GM18526 (cell line): ENCODE results near the gene GZMM.

Source experiments
- POLR2A ChIP-seq: IDR thresholded peaks from 3 replicates; pipeline ENCODE4 v1.6.1; 2011; ENCODE audit not compliant: insufficient read length; ENCODE audit errors: extremely low read depth

The GZMM gene

DNA sequence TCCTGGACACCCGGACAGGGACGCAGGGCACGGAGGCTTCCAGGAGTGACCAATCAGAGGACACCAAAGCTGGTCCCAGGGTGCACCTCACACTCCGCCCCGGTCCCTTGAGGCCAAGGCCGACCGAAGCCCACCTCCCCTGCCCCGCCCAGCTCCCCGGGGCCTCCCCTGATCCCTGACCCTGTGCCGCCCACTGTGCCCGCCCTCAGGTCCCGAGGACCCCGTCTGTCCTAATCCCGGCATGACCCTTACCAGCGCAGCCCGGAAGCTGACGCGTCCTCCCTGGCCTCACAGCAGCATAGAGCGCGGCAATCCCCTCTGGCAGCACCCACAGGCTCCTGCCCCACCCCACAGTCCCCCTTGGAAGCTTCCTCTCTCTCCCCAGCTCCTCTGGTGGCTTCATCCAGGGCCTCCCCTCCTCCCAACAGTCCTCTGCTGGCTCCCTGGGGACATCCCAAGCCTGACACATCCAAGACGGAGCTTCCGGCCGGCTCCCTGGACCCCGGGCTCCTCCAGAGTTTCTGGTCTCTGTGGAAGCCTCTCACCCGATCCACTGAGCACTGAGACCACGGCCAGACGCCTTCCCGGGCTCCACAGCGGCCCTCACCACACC is 19.7 kb upstream of the GZMM start:
- no peak for TF ChIP-seq POLR2A

DNA sequence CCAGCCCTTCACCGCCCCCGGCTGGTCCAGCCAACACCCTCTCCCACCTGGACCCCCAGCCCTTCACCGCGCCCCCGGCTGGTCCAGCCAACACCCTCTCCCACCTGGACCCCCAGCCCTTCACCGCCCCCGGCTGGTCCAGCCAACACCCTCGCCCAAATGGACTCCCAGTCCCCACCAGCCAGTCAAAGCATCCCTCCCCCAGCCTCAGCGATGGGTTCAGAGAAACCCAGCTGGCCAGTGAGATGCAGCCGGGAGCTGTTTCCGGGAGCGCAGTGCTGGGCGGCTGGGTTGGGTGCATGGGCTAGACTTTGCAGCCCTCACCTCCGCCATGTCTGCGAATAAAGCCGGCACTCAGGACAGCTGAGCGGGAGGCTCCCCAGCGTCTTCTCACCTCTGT is 18.8 kb upstream of the GZMM start:
- no peak for TF ChIP-seq POLR2A

DNA sequence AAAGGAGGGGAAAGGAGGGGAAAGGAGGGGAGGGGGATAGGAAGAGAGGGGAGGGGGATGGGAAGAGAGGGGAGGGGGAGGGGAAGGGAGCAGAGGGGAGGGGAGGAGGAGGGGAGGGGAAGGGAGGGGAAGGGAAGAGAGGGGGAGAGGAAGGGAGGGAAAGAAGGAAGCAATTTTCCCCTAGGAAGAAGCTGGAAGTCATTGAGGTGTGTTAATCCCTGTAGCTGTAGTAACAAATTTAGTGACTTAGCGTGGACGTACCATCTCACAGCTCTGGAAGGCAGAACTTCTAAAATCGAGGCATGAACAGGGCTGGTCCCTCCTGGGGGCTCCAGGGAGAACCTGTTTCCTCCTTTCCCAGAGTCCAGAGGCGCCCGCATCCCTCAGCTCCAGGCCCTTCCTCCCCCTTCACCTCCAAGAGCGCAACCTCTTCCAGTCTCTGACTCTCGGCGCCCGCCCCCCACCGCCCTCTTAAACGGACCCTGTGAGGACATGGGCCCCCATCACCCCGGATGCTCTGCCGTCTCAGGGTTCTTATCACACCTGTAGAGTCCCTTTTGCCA is 17.9 kb upstream of the GZMM start:
- TF ChIP-seq POLR2A: no peak

DNA sequence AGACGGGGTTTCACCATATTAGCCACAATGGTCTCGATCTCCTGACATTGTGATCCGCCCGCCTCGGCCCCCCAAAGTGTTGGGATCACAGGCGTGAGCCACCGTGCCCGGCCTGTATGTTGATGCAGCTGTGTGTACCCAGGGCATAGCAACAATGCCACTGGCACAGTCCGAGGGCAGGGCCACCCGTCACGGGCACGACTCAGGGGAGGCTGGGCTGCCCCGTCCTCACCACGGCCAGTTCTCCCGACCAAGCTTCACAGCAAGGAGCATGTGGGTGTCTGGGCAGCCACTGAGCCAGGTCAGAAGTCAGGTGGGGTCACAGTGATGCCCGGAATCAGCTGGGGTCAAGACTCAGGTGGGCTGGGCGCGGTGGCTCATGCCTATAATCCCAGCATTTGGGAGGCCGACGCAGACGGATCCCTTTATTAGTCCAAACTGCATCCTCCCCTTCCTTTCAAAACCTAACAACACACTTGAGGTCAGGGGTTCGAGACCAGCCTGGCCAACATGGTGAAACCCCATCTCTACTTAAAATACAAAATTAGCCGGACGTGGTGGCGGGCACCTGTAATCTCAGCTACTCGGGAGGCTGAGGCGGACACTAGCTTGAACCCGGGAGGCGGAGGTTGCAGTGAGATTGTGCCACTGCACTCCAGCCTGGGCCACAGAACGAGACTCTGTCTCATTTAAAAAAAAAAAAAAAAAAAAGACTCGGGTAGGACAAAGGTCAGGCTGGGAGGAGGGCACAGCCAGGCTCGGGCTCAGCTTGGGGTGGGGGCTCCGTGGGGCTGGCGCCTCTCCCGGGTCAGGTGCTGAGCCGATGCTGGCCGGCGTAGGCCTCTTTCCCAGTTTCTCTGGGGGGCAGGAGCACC is 13.5 kb upstream of the GZMM start:
- TF ChIP-seq POLR2A: no peak

DNA sequence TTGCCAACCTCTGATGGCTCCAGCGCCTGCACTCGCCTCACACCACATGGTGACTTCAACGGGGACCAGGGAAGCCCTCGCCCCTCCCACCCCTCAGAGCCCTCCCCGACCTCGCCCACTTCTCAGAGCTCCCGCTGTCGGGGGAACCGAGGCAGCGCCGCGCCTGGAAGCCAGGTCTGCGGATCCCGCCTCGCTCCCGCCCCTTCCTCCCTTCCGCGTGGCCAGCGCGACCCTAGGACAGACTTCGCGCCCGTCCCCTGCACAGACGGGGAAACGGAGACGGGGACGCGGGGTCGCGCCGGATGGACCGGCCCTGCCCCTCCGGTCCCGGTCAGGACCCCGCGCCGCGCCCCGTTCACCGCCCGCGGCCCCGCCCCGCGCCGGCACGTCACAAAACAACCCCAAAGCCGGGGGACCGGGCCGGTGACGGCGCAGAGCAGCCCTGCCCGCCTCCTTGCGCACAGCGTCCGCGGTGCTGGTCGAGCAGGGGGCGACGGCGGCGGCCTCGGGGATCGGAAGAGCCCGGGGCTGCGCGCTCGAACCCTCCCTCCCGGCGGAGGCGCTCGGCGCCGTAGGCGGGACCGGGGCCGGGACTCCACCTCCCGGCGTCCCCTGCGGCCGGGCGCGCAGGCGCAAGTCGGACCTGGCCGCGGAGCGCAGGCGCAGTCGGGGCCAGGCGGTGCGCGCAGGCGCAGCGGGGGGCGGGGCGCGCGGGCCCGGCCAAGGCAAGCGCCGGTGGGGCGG is 12.7 kb upstream of the GZMM start:
- no peak for TF ChIP-seq POLR2A

DNA sequence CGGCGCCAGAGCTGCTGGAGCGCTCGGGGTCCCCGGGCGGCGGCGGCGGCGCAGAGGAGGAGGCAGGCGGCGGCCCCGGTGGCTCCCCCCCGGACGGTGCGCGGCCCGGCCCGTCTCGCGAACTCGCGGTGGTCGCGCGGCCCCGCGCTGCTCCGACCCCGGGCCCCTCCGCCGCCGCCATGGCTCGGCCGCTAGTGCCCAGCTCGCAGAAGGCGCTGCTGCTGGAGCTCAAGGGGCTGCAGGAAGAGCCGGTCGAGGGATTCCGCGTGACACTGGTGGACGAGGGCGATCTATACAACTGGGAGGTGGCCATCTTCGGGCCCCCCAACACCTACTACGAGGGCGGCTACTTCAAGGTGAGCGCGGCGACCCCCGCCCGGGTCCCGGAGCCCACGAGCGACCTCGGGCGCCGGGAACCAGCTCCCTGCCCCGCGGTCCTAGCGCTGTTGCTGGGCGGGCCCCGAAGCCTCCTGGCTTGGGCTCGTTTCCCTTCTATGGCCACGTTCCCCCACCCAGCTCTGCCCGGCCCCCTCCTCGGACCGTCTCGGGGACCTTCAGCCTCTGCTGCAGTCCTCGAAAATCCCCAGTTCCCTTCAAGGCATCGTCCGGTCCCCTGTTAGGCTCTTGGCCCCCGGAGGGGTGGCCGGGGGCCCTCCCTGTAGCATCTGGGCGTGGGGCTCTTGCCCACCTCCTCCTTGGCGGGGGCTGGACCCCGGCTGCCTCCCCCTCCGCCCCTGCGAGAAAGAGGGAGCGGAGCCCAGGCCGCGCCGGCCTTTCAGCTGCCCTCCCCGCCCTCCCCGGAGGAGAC is 11.9 kb upstream of the GZMM start, which contains the start of gene CDC34:
Gene CDC34 (plus strand): TSS at position 8 of the 808 bp plus-strand sequence. CDS start 172 bp downstream, at position 180.
- TF ChIP-seq POLR2A: peak; percentile 73

DNA sequence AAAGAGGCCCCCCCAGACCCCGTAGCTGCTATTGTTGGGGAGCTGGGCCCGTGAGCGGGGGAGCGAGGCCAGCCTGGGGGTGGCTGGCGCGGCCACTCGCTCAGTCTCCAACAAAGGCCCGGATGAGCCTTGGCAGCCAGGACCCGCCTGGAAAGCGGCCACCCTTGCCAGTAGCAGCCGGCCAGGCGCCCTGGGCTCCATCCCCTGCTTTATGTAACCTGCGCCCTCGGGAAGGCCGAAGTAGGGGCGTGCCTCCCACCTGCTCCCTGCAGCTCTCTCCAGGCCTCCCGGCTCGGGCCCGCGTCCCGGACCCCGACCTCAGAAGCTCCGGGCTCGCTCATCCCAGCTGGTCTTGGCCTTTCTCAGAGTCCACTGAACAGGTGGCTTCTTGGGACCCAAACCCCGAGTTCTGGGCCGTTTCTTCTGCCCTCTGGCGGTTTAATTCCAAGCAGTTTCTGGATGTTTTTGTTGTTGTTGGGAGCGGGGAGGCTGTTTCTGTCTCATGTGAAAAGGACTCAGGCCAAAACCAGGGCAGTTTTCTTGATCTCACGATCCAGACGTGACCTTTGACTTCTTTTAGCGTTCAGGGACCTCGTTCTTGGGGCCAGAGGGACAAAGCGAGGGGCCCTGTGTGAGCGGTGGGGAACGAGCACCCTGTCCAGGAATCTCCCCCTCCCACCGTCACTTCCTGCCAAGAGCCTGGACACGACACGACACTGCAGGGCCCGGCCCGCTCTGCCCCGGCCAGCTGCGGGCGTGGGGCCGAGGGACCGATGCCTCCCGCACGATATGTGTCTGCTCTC is 11.1 kb upstream of the GZMM start:
- no peak for TF ChIP-seq POLR2A

DNA sequence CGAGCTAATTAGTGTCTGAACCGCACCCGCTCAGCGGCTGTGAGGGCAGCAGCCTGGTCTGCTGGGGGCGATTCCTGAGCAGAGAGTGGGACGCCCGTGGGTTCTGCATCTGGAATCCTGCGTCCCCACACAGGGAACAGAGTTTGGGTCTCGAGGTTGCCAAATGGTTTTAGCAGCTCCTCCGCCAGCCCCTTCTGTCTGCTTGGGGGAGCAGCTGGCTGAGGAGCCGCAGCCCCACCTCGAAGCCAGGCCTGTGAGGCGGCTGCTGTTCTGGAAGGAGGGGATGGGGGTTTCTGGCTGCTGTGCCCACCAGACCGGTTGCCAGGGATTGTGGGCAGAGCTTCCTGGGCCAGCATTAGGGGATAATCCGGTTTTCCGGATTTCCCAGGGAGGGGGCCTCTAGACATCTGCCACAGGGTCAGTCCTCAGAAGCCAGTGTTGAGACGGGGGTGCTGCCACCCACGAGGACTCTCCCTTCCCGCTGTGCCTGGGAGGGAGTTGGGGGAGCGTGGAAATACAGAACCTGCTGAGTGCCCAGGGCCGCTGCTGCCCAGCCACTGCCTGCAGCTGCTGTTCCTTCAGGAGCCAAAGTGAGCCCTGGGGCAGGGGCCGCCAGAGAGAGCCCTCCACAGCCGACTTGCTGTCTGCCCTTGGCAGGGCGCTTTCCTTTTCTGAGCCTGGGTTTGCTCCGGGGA is 10.3 kb upstream of the GZMM start:
- TF ChIP-seq POLR2A: no peak

DNA sequence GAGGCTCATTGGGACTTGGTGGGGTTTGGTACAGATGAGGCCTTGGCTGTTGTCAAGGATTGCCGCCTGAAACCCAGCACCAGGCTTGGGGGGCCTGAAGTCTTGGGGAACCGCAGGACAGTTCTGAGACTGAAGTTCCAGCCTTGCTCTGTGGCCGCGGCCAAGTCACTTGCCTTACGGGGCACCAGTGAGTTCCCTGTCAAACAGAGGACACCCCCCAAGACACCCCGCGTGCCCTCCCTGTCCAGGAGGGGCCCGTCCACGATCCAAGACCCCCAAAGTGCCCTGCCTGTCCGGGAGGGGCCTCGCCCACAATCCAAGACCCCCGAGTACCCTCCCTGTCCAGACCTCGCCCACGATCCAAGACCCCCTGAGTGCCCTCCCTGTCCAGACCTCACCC is 9.8 kb upstream of the GZMM start:
- TF ChIP-seq POLR2A: no peak

DNA sequence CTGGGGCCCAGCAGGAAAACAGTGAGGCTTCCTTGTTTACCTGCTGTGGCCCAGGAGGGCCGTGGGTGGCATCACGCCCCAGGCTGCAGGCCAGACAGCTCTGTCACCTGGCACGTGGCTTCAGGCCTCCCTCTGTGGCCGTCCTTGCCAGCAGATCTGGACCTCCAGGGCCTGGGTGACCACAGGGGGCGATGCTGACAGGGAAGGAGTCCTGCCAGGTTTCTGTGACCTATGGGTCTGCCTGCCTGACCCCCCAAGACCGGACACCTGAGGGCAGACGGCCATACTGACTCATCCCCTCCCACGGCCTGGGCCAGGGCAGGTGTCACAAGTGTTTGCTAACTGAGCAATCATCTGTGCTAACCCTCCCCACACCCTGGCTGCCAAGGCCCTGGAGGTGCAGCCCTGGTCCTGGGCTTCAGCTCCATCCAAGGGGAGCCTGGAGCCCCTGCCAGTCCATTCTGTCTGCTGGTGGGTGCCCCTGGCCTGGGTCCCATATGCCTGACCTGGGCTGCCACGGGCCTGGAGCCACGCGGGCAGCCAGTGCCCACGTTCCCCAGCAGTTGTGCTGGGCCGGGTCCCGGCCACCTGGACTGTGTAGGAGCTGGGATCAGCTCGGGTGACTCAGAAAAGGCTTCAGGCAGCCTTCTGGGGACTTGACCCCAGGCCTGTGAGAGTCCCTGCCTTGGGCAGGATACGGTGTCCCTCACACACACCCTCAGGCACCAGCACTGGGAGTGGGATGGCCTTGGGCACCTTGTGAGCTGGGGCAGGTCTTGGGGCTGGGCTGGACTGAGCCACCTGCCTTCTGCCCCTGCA is 8.6 kb upstream of the GZMM start:
- TF ChIP-seq POLR2A: no peak

DNA sequence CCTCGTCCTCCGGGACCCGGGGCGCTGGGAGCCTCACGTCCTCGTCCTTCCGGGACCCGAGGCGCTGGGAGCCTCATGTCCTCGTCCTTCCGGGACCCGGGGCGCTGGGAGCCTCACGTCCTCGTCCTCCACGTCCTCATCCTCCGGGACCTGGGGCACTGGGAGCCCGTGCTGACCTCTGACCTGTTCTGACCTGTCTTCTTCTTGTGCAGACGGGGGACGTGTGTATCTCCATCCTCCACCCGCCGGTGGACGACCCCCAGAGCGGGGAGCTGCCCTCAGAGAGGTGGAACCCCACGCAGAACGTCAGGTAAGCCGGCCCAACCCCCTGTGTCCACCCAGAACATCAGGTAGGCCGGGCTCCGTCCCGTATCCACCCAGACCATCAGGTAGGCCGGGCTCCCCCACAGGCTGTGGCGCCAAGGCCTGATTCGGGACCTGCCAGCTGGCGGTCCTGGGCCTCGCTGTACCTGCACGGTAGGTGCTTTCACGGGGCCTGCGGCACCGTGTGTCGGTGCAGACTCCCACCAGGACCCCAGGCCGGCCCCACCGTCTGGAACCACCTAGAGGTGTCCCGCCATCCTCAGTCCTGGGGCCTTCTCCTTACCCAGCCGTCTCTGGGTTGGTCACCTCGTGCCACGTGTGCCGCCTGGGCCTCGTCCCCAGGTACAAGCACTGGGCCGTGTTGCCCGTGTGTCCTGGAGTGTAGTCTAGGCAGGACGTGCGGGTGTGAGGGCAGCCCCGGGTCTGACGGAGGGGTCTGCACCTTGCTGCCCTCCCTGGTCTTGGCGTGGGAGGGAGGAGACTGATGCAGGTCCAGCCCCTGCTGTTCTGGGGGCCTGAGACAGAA is 7.6 kb upstream of the GZMM start:
- TF ChIP-seq POLR2A: no peak
